ENCODE data around the gene ANKRD34C. TPM values are rescaled to one million over a fixed set of nuclear protein-coding genes. Genes with fewer than 3 reads are reported as not detected.

The ANKRD34C gene
- polyA plus RNA-seq = under 1 TPM in 1 of 3 donors, not detected in 2; 0.01 TPM

DNA sequence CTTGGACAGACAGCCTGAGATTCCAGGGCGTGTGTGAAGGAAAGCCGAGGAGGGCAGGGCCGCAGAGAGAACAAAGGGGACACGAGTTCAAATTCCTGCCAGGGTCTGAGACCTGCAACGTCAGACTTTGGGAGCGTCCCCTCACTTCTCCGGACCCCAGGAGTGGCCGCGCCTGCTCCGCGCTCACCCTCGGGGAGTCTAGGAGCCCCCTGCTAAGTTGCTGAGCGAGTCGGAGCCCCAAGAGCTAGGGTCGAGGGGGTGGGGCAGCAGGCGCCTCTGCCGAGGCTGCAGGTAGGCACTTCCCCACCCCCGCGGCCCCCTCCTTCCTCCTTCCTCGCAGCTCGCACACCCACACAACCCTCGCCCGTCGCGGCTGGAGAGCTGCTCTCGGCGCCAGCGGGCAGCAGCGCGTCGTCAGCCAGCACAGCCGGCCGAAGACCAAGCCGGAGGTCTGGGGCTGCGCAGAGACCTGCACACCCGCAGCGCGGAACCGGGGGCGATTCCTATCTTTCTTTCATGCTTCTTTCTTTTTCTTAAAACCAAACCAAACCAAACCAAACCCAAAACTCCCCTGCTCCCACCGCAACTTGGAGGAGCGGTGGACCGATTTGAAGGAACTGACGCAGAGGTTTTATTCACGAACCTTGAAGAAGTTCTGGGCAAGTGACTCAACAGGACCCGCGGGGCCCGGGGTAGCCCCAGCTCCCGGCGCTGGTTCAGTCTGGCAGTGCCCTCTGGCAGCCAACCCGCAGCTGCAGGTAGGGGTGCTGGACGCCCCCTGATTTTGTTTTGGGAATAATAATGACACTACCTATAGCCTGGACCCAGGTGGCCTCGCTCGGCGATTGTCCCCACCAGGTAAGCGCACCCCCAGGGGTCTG is at the start of gene ANKRD34C:
ANKRD34C (plus strand) TSS at position 352 of the 881 bp plus-strand sequence. CDS start 10,563 bp downstream, outside the sequence.
- WGBS, 3 donors = 8 to 11% (median 8%) methylated on average over 50 to 56 of the region's 56 CpGs
- H3K27ac ChIP-seq (ENCODE audit: low read depth, low read length) = no peak within 1 kb of the TSS

DNA sequence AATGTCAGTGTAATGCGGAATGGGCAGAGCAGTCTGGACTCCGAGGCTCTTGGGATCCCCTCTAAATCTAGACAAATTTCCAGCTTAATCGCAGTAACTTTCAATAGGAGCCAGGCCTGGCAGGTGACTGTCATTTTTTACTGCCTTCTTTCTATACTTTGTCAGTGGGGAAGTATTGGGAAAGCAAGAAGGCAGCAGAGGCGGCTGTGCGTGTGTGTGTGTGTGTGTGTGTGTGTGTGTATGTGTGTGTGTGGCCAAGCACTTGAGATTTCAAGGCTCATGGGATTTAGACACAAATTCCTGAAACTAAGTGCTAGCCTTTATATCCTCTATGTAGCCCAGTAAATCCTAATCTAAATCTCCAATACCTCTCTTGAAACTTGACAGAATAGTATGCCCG is 49.3 kb upstream of the ANKRD34C start:
- H3K27ac ChIP-seq (ENCODE audit: low read depth, low read length) = no peak overlapping the region
- 61 to 69% (median 62%) methylated on average over 6 of the region's 6 CpGs for WGBS, 3 donors

DNA sequence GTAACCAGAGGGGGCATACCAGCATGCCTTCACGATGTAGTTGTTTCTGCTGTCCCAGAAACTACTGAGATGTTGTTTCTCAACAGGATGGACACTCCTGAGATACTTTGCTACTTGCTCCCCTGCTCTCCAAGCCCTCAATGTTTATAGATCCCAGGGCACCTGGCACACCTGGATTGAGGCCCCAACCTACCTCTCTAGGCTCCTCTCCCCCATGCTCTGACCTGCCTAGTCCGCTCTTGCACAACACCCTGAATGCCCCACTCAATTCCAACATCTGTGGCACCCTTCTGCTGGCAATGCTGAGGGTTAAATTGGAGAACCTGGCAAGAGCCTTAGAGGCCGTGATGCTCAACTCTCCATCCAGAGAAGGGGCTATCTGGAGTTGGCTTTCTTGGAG is 42.5 kb upstream of the ANKRD34C start:
- no peak overlapping the region for H3K27ac ChIP-seq (ENCODE audit: low read depth, low read length)
- WGBS, 3 donors = 59 to 78% (median 67%) methylated on average over 3 of the region's 3 CpGs

- 68 to 73% (median 71%) methylated on average over 11 of the region's 11 CpGs for WGBS, 3 donors
- no peak overlapping the region for H3K27ac ChIP-seq (ENCODE audit: low read depth, low read length)
Measured at GRCh38 chr15:79243723-79244122, 38.8 kb upstream of the ANKRD34C start.

DNA sequence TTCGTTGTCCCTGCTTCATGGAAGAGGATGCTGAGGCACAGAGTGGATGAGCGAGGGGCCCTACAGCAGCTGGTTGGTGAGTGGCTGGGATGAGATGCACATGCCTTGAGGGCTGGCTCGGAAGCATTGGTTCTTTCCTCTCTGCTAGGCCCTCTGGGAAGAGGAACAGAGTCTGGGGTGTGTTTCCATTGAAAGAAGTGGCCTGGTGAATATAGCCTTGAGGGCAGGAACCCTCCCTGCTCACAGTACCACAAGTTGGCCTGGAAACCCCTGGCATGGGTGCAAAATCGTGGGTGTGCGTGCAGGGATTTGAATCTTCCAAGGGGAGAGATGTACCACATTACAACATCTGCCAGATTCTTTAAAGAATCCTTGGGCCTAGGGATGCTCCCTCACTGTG is 37.6 kb upstream of the ANKRD34C start:
- H3K27ac ChIP-seq (ENCODE audit: low read depth, low read length) = no peak overlapping the region
- 57 to 85% (median 84%) methylated on average over 5 of the region's 5 CpGs for WGBS, 3 donors

DNA sequence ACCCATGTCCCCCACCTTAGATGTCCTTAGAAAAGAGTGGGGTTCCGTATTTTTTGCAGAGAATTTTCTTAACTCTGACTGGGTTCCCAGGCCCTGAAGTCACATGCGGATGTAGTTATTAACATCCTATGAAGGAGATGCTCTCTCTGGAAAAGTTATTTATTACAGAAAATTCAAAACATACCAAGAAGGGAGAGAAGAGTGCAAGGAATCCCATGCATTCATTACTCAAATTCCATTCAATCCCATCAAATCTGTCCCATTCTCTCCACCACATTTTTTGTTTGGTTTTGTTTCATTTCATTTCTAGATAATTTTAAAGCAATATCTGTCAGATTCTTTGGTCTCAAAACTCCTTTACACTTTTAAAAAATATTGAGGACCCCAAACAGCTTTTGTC is 34.3 kb upstream of the ANKRD34C start:
- WGBS, 3 donors = 79 to 82% (median 80%) methylated on average over 2 of the region's 2 CpGs
- H3K27ac ChIP-seq (ENCODE audit: low read depth, low read length) = no peak overlapping the region

GRCh38 chr15:79257454-79257853 is 25.1 kb upstream of the ANKRD34C start:
- WGBS, 3 donors = 69 to 80% (median 77%) methylated on average over 8 of the region's 8 CpGs
- no peak overlapping the region for H3K27ac ChIP-seq (ENCODE audit: low read depth, low read length)

DNA sequence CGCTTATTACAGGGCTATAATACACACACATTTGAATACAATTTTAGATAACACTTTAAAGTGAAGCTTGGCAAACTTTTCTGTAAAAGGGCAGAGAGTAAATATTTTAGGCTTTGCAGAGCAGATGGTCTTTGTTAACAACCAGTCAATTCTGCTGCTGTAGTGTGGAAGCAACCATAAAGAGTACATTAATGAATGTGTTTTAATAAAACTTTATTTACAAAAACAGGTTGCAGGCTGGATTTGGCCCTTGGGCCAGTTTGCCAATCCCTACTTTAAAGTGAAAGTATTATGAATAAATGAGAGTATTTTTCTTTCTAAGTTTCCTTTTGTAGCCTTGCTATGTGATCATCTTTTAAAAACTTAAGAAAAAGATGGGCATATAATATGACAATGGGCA is 20.7 kb upstream of the ANKRD34C start:
- 86 to 92% (median 89%) methylated on average over 1 of the region's 1 CpG for WGBS, 3 donors
- H3K27ac ChIP-seq (ENCODE audit: low read depth, low read length) = no peak overlapping the region

- 84 to 92% (median 91%) methylated on average over 4 of the region's 4 CpGs for WGBS, 3 donors
- H3K27ac ChIP-seq (ENCODE audit: low read depth, low read length) = no peak overlapping the region
Measured at GRCh38 chr15:79265167-79265566, 17.4 kb upstream of the ANKRD34C start.

- 56 to 81% (median 74%) methylated on average over 3 of the region's 3 CpGs for WGBS, 3 donors
- no peak overlapping the region for H3K27ac ChIP-seq (ENCODE audit: low read depth, low read length)
Measured at GRCh38 chr15:79265987-79266579, 16.4 kb upstream of the ANKRD34C start.

GRCh38 chr15:79283252-79284048 is 928 bp downstream of the ANKRD34C start:
- no peak overlapping the region for H3K27ac ChIP-seq (ENCODE audit: low read depth, low read length)
- WGBS, 3 donors = 11 to 12% (median 12%) methylated on average over 46 of the region's 46 CpGs

DNA sequence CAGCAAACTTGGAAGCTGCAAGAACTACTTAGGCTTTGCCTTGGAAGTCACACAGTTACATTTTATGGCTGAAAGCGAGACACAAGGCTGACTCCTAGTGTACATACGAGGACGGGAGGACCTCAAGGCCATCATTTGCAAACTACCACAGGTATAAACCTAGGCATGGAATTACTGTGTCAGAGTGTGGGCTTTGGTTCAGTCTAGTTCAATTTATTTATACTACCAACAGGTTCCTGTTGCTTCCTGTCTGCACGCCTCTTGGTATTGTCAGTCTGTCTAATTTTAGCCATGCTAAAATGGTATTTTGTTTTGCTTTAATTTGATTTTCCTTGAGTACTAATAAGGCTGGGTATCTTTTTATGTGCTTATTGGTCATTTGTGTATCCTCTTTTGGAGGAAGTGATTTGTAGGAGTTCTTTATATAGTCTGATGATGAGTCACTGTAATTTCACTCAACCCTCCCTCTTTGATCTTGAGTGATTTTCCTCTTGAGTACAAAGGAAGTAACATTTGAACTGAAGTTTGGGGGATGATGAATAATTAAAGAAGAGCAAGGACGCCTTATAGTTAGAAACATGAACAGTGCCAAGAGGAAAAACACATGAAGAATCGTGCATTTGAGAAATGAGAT is 8.2 kb downstream of the ANKRD34C start:
- 54 to 69% (median 60%) methylated on average over 6 of the region's 6 CpGs for WGBS, 3 donors
- H3K27ac ChIP-seq (ENCODE audit: low read depth, low read length) = no peak overlapping the region

DNA sequence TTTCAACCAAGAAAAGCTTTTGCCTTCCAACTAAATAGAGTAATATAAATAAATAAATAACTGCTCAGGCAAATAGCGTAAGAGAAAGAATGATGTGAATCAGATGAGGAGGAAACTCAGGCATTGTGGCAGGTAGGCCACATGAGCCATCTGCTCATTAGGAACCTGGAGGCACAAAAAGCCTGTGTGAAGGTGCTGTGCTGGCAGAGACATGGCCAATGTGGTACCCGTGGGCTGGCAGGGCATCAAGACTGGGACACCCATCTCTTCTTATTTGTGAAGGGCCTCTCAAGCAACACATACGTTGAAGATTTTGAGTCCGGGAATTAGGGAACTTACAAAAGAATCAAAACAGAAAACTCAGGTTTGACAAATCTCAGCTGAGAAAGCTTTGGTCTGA is 9.5 kb downstream of the ANKRD34C start:
- WGBS, 3 donors = 75 to 86% (median 85%) methylated on average over 4 of the region's 4 CpGs
- no peak overlapping the region for H3K27ac ChIP-seq (ENCODE audit: low read depth, low read length)

DNA sequence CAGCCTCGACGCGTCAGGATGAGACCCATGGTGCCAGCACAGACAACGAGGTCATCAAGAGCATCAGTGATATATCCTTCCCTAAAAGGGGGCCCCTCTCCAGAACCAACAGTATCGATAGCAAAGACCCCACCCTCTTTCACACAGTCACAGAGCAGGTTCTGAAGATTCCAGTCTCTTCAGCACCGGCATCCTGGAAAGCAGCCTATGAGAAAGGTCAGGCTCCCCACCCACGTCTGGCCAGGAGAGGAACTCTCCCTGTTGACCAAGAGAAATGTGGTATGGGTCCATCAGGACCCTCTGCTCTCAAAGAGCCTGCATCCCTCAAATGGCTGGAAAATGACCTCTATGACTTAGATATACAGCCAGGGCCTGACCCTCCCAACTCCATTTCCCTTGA is 11.6 kb downstream of the ANKRD34C start:
- 68 to 74% (median 70%) methylated on average over 7 of the region's 7 CpGs for WGBS, 3 donors
- no peak overlapping the region for H3K27ac ChIP-seq (ENCODE audit: low read depth, low read length)

- WGBS, 3 donors = 38 to 54% (median 40%) methylated on average over 4 of the region's 4 CpGs
- H3K27ac ChIP-seq (ENCODE audit: low read depth, low read length) = no peak overlapping the region
Measured at GRCh38 chr15:79296583-79296982, 14.1 kb downstream of the ANKRD34C start.

GRCh38 chr15:79299126-79299840 is 16.8 kb downstream of the ANKRD34C start:
- no peak overlapping the region for H3K27ac ChIP-seq (ENCODE audit: low read depth, low read length)
- WGBS, 3 donors = 80 to 85% (median 82%) methylated on average over 7 of the region's 7 CpGs

DNA sequence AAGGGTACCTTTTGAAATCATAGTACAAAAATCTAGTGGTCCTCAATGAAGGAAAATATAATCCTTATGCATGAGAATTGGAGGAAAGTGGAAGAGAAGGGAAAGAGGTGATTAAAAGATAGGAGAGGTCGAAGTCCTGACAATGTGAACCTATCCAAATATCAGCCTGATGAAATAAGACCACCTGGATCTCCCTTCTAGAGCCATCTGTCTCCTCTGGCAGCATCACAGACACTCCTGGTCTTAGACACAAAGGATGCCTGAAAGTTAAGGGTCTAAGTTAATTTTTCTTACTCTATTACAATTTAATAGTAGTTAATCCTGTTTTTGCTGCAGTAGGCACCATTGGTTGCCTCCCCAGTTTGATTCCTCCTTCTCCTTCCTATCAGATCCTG is 17.3 kb downstream of the ANKRD34C start:
- no peak overlapping the region for H3K27ac ChIP-seq (ENCODE audit: low read depth, low read length)
- WGBS, 3 donors = 50 to 64% (median 52%) methylated on average over 1 of the region's 1 CpG

- 27 to 57% (median 46%) methylated on average over 4 of the region's 4 CpGs for WGBS, 3 donors
- no peak overlapping the region for H3K27ac ChIP-seq (ENCODE audit: low read depth, low read length)
Measured at GRCh38 chr15:79307251-79307650, 24.7 kb downstream of the ANKRD34C start.

Measured in adipose tissue (tissue), 3 donors.